Gastroesophageal sphincter (tissue), 3 donors: ENCODE results near the gene TEX2.
A peak's percentile ranks its signal among the peaks of the same experiment; 100 is the strongest.

Experiments used
- CTCF ChIP-seq, 4 experiments: fragments of 200-600 bp in 2 of 4; fragments of 450-650 bp in 2 of 4; sonication (generic) in 1 of 4; IDR thresholded peaks; one replicate each; pipeline ENCODE4 v1.5.1; 2017 to 2019; ENCODE audit warnings: antibody characterized with exemption in 4 of 4, mild to moderate bottlenecking in 2 of 4, moderate library complexity in 2 of 4
- EP300 ChIP-seq: sonication (generic); formaldehyde crosslinking; IDR thresholded peaks from one replicate; pipeline ENCODE4 v1.6.1; 2017; ENCODE audit warnings: antibody characterized with exemption, mild to moderate bottlenecking
- POLR2A ChIP-seq, 2 donors: fragments of 450-650 bp; IDR thresholded peaks; one replicate each; pipeline ENCODE4 v1.6.1; 2017; ENCODE audit warnings: antibody characterized with exemption in 2 of 2, mild to moderate bottlenecking in 2 of 2, moderate library complexity in 1 of 2

DNA sequence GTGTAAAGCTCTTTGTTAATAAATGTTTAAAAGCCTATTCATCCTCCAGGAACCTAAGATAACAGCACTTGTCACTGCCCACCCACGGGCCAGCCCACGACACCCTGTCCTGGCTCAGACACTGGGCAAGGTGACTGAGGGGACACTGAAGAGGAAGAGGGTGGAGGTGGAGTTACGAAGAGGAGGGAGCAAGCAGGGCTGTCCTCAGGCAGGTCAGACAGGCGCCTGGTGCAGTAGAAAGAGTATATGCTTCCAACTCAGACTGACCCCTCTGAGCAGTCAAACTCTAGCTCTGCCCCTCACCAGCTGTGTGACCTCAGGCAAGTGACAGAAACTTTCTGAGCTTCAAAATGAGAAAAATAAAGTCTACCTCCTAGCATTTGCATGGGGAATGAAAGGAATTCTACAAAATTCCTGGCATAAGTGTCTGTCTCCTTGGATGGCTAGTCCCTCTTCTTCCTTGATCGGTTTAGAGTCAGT is 22.8 kb downstream of the TEX2 start:
- TF ChIP-seq CTCF (IDR thresholded peaks at IDR 0.05) (peak in 3 of 4 experiments; percentile 4 to 33 (median 28)), POLR2A (IDR thresholded peaks at IDR 0.05) (no peak), EP300 (no peak)
